HG02798 (cell line): ENCODE measurements around the gene ADARB1.

ENCODE experiments used
- ATAC-seq: cut with Tn5 transposase; IDR thresholded peaks from one replicate; pipeline ENCODE4 v1.9.1; 2021; ENCODE audit warnings: mild to moderate bottlenecking; ENCODE audit not compliant: unreplicated experiment, poor library complexity

The ADARB1 gene

DNA sequence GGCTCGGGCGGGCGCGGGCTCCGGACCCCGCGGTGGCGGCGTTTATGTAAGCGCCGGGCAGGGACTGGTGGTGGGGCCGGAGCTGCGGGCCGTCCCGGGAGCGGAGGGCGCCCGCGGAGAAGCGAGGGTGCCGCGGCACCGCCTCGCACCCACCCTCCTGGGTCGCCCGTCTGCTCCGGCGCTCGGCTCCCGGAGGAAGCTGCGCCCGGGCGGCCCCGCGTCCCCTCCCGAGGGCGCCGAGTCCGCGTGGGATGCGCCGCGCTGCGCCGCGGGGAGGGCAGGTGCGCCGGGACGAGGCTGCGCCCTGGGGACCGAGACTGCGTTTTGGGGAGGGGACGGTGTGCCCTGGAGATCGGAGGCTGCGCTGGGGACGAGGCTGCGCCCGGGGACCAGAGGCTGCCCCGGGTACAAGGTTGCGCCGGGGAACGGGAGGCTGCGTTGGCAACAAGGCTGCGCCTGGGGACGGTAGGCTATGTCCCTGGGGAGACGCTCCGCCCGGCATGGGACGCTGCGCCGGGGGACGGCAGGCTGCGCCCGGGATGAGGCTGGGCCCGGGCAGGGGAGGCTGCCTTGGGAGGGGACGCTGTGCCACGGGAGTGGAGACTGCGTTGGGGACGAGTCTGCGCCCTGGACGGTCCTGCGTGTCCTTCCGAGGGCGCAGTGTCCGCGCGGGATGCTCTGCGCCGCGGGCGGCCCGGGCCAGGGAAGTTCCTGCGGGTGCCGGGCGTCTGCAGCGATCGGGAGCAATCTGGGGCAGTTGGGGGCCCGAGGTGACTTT, 627 bp downstream of the ADARB1 start:
- peak; percentile 3 for ATAC-seq

- ATAC-seq: no peak
These were observed 1.3 kb downstream of the ADARB1 start for GRCh38 chr21:45075596-45076244.

- no peak for ATAC-seq
These were observed 1.9 kb downstream of the ADARB1 start for GRCh38 chr21:45076245-45076711.

DNA sequence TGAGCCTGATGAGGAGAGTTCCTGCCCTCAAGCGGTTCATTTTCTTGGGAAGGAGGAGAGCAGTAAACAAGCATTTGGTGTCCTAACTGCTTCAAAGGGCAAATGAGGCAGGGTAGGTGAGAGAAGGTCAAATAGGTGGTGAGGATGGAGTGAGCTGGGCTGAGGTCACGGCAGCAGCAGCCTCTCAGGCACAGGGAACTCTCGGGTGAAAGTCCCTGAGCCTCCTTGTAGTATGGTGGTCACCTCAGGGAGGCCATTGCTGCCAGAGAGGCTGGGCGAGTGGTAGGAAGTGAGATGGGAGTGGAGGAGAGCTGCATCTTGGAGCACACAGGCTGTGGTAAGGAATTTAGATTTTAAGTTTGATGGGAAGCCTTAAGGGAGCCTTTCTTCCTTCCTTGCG, 4.0 kb downstream of the ADARB1 start:
- ATAC-seq: no peak

- ATAC-seq: no peak
These were observed 4.5 kb downstream of the ADARB1 start for GRCh38 chr21:45078877-45079281.

- no peak for ATAC-seq
These were observed 5.0 kb downstream of the ADARB1 start for GRCh38 chr21:45079351-45079750.

DNA sequence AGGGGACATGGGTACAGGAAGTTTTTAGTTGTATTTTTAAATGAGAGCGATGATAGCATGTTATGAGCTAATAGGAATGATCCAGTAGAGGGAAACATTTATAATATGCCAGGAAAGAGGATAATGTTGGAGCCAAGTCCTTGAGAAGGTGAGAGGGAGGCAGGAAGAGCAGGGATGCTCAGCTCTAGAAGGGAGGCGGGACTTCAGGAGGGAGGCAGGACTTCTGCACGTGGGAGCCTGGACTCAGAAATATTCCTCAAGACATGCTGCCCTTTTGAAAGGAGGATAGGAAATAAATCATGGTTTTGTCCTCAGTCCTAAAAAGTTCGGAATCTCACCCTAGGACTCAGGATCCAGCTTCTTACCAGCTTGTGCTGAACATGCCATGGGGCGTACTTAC, 5.9 kb downstream of the ADARB1 start:
- no peak for ATAC-seq

GRCh38 chr21:45080639-45081414, 6.4 kb downstream of the ADARB1 start:
- ATAC-seq: no peak

DNA sequence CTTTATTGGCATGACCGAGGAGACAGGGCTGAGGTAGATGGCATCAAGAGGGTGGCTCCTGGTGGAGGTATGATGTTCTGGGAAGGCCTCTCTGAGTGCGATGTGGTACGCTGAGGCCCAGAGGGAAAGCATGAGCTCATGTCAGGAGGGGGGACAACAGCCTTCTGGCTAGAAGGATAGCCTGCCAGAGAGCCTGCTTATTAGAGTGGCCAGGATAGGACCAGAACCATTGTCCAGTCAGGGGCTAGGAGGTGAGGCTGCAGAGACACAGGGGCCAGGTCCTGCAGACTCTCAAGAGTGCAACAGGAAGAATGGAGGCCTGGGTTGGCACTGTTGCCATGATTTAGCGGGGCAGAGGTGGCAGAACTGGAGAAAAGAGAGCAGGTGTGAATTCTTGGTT, 7.3 kb downstream of the ADARB1 start:
- no peak for ATAC-seq

DNA sequence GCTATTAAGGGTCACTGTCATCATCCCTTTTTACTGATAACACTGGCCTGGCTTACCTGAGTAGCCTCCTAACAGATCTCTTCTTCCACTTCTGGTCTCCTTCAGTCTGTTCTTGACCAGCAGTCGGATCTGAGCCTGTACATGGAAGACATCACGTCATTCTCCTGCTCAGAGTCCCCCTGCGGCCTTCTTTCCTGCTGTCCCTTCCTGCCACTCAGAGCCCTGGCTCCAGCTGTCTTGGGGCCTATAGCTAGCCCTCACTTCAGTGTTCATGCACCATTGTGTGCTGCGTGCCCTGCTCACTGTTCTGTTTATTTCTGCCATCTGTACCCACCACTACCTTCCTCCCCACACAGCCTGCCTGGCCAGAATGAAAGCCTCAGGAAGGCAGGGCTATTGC, 8.4 kb downstream of the ADARB1 start:
- ATAC-seq: no peak

DNA sequence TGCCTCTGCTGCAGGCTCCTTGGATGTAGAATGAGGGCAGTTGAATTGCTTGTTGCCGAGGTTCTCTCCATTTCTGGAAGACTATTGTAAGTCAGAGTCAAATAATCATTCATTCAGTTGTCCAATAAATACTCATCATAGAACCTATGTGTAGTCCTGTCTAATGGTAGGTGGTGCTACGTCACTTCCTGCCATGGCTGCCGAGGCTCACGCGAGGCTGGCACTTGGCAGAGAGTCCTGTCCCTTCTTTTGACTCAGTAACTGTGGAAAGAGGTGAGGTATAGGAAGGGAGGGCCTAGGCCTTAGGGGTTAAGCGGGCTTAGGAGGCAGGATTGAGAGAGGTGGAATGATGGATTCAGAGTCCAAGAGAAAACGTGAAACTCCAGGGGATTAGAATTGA, 9.7 kb downstream of the ADARB1 start:
- no peak for ATAC-seq

GRCh38 chr21:45084881-45085536, 10.6 kb downstream of the ADARB1 start:
- ATAC-seq: no peak

DNA sequence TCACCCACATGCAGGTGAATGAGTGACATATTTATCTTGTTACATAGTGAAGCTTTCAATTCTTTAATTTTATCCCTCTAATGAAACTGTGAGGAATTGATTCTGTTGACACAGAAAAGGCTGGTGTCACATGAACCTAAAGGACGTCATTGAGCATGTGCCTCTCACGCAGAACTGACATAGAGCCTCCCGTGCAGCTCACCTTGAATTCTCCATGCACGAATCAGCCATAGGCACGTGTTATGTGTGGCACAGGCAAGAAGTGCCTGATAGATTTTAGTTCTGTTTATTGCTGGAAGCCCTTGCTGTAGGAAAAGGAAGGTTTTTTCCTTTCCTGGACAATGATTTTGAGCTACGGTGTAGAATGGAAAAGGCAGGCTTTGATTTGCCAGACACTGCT, 11.3 kb downstream of the ADARB1 start:
- ATAC-seq: no peak

DNA sequence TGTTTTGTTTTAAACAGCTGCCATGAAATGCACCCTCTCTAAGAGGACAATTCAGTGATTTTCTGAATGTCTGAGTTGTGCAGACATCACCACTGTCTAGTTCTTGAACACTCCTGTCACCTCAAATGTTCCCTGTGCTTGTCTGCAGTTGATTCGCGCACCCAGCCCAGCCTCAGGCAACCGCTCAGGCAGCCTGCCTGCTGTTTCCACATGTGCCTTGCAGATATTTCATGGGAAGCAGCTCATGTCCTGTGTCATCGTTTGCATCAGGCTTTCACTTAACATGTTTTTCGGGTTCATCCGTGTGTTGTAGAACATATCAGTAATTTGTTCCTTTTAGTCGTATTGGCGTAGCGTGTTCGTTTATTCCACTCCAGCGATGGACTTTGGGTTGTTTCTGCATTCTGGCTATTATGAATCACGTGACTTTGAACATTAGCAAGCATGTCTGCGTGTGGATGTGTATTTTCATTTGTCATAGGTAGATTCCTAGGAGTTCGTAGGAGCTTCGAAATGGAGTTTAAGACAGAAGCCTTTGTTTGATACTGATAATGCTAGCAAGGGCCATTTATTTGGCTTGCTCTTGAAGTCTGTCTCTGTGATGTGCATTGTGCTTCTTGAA, 12.1 kb downstream of the ADARB1 start:
- no peak for ATAC-seq

DNA sequence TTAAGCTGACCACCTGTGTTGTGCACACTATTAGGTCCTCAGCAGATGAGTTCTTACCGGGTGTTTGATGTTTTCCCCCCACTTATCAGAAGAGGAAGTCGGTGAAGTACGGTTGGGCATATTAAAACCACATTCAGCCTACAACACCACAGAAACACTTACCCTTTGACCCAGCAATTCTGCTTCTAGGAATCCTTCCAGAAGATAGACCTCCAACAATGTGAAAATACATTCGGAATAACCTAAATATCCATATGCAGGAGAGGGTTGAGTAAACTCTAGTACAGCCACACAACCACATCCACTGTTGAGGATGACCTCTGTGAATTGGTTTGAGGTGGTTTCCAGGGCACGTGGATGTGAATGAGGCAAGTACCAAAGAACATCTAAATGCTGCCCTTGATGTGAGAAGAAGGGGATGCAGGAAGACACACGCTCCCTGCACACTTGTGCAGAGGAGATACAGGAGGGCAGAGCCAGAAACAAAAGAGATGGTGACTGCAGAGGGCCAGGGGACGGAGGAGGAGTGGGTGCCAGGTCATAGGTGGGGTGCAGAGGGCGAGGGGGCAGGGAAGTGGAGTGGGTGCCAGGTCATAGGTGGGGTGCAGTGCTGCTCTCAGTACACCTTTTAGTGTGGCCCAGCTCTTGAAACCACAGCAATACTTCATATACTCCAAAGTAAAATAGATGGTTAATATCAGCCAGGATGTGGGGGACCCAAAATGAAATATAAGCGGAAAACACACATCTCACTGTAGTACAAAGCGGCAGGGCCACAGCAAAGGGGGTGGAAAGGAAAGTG, 12.8 kb downstream of the ADARB1 start:
- ATAC-seq: no peak

GRCh38 chr21:45088116-45088515, 13.7 kb downstream of the ADARB1 start:
- no peak for ATAC-seq

DNA sequence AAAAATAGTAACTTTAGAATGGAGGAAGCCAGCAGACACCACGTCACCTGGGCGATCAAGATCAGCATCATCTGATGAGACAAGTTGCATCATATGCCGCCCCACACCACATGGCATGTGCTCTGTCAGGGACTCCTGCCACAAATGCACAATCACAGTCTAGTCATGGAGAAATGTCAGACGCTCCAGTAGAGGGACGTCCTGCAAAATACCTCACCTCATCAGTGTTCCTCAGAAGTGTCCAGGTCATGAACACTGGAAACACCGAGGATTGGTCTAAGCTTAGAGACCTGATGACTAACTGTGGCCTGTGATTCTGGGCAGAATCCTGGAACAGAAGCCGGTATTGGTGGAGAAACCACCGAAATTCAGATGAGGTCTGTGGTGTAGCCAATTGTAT, 14.3 kb downstream of the ADARB1 start:
- ATAC-seq: no peak

DNA sequence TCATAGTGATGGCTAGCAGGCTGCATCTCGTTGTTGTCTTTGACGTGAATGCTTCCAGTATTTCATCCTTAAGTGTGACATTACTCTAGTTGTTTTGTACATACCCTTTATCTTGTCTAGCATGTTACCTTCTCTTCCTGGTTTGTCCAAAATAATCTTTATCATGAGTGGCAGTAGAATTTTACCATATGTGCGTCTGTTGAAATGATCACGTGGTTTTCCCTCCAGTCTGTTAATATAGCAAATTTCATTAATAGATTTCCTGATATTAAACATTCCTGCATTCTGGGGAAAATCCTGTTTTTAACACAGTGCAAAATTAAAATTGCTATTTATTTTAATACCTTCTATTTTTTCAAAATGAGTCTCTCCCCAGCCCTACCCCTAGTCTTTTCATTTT, 15.6 kb downstream of the ADARB1 start:
- ATAC-seq: no peak

- no peak for ATAC-seq
These were observed 16.6 kb downstream of the ADARB1 start for GRCh38 chr21:45090966-45091365.
